Measurements from ENCODE around the gene ULK1.

ULK1 gene

DNA sequence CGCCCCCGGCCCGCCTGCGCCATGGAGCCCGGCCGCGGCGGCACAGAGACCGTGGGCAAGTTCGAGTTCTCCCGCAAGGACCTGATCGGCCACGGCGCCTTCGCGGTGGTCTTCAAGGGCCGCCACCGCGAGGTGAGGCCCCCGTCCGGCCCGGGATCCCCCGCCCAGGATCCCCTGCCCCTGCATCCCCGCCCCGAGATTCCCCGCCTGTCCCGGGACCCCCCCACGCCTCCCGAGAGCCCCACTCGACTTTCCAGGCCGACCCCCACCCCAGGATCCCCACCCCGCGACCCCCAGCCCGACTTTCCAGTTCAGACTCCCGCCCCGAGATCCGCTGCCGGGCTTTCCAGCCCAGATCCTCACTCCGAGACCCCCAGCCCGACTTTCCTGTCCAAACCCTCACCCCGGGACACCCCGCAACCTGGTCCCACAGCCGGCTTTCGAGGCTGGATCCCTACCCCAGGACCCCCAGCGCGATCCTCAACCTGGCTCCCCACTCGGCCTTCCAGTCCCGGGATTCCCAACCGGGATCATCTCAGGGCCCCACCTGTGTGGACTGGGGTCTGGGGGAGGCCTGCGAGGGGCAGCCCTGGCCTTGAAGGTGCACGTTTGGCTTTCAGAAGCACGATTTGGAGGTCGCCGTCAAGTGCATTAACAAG is 688 bp downstream of the ULK1 start:
- H3K27me3 ChIP-seq (ENCODE audit: insufficient read depth, low read length), result no peaks in the 10 kb centered on the region
- no peaks in the 10 kb centered on the region for H3K9me3 ChIP-seq (ENCODE audit: insufficient read depth, low read depth, low read length)
- H3K27ac ChIP-seq (ENCODE audit: low read depth, low read length), result no peak overlapping the region
- H3K36me3 ChIP-seq (ENCODE audit: insufficient read depth, low read length), result peaks cover 10% of the 10 kb centered on the region
- peak overlapping the region; percentile 73 for H3K4me3 ChIP-seq (ENCODE audit: low read length)
- peaks cover 5% of the 10 kb centered on the region; the same call in 1 of the 2 replicates for H3K4me1 ChIP-seq (ENCODE audit: insufficient read depth, low read length)
- H3K9ac ChIP-seq (ENCODE audit: low read depth, low read length), result peak overlapping the region; percentile 61
- 2% methylated on average over 53 of the region's 54 CpGs for WGBS

DNA sequence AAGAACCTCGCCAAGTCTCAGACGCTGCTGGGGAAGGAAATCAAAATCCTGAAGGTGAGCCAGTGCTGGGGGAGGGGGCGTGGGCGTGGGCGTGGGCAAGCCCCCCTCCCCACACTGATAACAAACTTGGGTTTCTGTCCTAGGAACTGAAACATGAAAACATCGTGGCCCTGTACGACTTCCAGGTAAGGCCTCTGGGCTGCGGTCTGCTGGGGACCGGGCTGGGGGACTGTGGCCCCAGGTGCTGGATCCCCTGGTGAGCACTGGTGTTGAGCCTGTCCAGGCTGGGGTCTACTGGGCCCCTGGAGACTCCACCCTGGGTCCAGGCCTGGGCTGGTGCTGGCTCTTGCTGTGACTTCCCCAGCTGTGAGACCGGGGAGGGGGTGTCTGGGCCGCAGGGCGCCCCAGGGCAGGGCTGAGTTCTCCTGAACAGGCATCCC is 1.2 kb downstream of the ULK1 start:
- H3K9me3 ChIP-seq (ENCODE audit: insufficient read depth, low read depth, low read length), result no peaks in the 10 kb centered on the region
- H3K4me3 ChIP-seq (ENCODE audit: low read length), result peak overlapping the region; percentile 73
- H3K4me1 ChIP-seq (ENCODE audit: insufficient read depth, low read length), result peaks cover 5% of the 10 kb centered on the region; the same call in 1 of the 2 replicates
- peak overlapping the region; percentile 61 for H3K9ac ChIP-seq (ENCODE audit: low read depth, low read length)
- no peaks in the 10 kb centered on the region for H3K27me3 ChIP-seq (ENCODE audit: insufficient read depth, low read length)
- 6% methylated on average over 11 of the region's 12 CpGs for WGBS
- peaks cover 10% of the 10 kb centered on the region for H3K36me3 ChIP-seq (ENCODE audit: insufficient read depth, low read length)
- H3K27ac ChIP-seq (ENCODE audit: low read depth, low read length), result peak overlapping the region; percentile 84; the same call in 1 of the 2 replicates

DNA sequence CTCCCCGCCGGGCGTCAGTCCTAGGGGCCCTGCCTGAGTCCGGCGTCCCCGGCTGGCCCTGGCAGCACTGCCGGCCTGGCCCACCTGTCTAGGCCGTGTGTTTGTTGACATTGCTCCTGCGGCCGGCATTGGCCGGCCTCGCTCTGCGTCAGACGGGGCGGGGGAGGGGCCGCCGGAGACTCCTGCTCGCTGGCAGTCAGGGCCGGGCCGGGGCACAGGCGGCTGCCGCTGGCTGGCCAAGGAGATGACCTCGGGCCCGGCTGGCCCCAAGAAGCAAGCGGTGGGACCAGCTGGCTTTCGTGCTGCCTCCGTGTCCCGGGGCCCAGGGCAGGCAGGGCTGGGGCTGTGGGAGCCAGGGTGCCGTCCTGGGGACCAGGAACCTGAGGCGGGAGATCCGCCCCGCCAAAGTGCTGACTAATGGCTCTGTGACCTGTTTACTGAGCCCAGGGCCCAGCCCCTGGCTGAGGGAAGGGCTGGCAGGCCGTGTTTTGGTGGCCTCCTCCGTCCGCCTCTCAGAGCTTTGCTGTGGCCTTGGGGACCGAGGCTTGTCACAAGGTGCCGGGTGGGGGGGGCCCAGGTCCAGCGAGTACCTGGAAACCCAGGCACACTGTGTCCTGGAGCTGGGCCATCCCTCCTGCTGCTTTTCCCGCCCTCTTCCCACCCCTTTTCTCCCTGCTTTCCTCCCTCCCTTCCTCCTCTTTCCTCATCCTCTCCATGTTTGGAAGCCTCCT is 1.8 kb downstream of the ULK1 start:
- no peaks in the 10 kb centered on the region for H3K27me3 ChIP-seq (ENCODE audit: insufficient read depth, low read length)
- H3K4me1 ChIP-seq (ENCODE audit: insufficient read depth, low read length), result peaks cover 5% of the 10 kb centered on the region; the same call in 1 of the 2 replicates
- peak overlapping the region; percentile 84 for H3K27ac ChIP-seq (ENCODE audit: low read depth, low read length)
- H3K9me3 ChIP-seq (ENCODE audit: insufficient read depth, low read depth, low read length), result no peaks in the 10 kb centered on the region
- peaks cover 10% of the 10 kb centered on the region for H3K36me3 ChIP-seq (ENCODE audit: insufficient read depth, low read length)
- WGBS, result 8% methylated on average over 39 of the region's 39 CpGs
- peak overlapping the region; percentile 72 for H3K9ac ChIP-seq (ENCODE audit: low read depth, low read length)
- peak overlapping the region; percentile 73 for H3K4me3 ChIP-seq (ENCODE audit: low read length)

DNA sequence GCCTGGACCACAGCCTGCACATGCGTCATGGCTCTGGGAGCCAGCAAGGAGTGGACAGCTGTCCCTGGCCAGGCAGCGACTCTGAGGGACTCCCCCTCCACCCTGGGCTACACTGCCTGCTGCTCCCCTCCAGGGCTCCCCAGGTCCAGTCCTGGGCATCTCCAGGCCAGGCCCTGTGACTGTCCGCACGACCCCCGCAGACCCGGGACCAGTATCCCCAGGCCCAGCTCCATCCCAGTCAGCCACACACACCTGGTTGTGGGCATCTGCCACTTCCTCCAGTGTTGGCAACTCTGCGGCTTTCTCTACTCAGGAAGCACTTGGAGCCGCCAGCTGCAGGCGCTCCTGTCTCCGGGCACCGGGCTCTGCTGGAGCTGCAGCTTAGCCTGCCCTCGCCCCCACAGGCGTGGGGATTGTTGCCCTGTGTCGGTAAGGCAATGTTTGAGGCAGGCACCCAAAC is 2.4 kb downstream of the ULK1 start:
- Histone ChIP-seq H3K9me3 (ENCODE audit: insufficient read depth, low read depth, low read length) (no peaks in the 10 kb centered on the region), H3K4me3 (ENCODE audit: low read length) (no peak overlapping the region), H3K27me3 (ENCODE audit: insufficient read depth, low read length) (no peaks in the 10 kb centered on the region), H3K36me3 (ENCODE audit: insufficient read depth, low read length) (peaks cover 10% of the 10 kb centered on the region), H3K9ac (ENCODE audit: low read depth, low read length) (peak overlapping the region; percentile 72; the same call in 1 of the 2 replicates), H3K27ac (ENCODE audit: low read depth, low read length) (peak overlapping the region; percentile 84; the same call in 1 of the 2 replicates), H3K4me1 (ENCODE audit: insufficient read depth, low read length) (peaks cover 9% of the 10 kb centered on the region)
- WGBS, result 88% methylated on average over 14 of the region's 14 CpGs

DNA sequence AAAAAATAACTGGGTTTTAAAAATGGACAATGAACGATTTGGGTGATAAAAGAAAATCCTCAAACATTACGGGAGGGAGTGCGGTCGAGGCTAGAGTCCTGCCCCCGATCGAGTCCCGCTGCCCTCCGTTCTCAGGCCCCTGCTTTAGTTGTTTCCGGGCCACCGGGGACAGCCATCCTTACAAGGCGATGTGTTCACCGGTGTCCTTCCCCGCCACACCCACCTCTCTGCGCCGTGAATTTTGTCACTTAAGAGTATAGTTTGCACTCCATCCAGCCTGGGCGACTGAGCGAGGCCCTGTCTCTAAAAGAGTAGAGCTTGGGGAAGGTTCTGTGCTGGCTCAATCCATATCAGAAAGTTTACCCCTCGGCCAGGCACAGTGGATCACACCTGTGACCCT is 2.9 kb downstream of the ULK1 start:
- no peak overlapping the region for H3K9ac ChIP-seq (ENCODE audit: low read depth, low read length)
- no peaks in the 10 kb centered on the region for H3K27me3 ChIP-seq (ENCODE audit: insufficient read depth, low read length)
- WGBS, result 96% methylated on average over 18 of the region's 18 CpGs
- peaks cover 10% of the 10 kb centered on the region for H3K36me3 ChIP-seq (ENCODE audit: insufficient read depth, low read length)
- no peaks in the 10 kb centered on the region for H3K9me3 ChIP-seq (ENCODE audit: insufficient read depth, low read depth, low read length)
- peaks cover 9% of the 10 kb centered on the region for H3K4me1 ChIP-seq (ENCODE audit: insufficient read depth, low read length)
- no peak overlapping the region for H3K4me3 ChIP-seq (ENCODE audit: low read length)
- no peak overlapping the region; the same call in 1 of the 2 replicates for H3K27ac ChIP-seq (ENCODE audit: low read depth, low read length)

DNA sequence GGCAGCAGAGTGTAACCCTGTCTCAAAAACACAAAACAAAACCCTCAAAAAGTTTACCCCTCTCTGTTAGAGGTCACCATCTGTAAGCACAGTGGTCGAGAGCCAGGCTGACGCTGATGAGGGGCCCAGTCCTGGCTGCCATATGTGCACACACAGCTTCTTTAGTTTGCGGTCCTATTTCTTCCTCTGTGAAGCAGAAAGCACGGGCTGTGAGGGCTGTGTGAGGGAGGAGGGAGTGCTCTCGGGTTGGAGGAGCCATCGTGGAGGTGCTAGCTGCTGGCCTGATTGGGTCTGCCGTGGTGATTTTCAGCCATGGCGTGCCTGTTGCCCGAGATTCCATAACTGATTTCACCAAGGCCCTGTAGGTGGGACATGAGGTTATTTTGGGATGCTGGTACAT is 3.5 kb downstream of the ULK1 start:
- H3K36me3 ChIP-seq (ENCODE audit: insufficient read depth, low read length), result peaks cover 10% of the 10 kb centered on the region
- no peaks in the 10 kb centered on the region for H3K9me3 ChIP-seq (ENCODE audit: insufficient read depth, low read depth, low read length)
- 92% methylated on average over 9 of the region's 9 CpGs for WGBS
- no peak overlapping the region for H3K9ac ChIP-seq (ENCODE audit: low read depth, low read length)
- no peaks in the 10 kb centered on the region for H3K27me3 ChIP-seq (ENCODE audit: insufficient read depth, low read length)
- H3K4me3 ChIP-seq (ENCODE audit: low read length), result no peak overlapping the region
- H3K4me1 ChIP-seq (ENCODE audit: insufficient read depth, low read length), result peaks cover 9% of the 10 kb centered on the region
- no peak overlapping the region for H3K27ac ChIP-seq (ENCODE audit: low read depth, low read length)

DNA sequence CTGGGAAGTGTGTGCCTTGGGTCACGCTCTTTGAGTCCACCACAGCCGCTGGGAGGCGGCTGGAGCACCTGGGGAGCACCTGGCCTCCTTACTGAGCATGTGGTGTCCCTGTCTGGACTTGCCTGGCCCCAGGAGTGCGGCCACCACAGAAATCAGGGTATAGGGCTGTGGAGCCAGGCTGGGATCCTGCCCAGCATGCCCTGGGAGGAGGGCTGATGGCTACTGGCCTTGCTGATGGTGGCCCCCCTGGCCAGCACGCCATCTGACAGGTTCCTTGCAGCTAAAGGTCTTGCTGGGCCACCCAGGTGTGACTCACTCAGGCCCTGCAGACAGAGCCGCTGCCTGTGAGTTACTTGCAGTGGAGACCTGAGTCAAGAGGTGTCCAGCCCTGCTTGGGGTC is 6.0 kb downstream of the ULK1 start:
- Histone ChIP-seq H3K27me3 (ENCODE audit: insufficient read depth, low read length) (no peaks in the 10 kb centered on the region), H3K36me3 (ENCODE audit: insufficient read depth, low read length) (peaks cover 10% of the 10 kb centered on the region), H3K9ac (ENCODE audit: low read depth, low read length) (no peak overlapping the region), H3K4me1 (ENCODE audit: insufficient read depth, low read length) (peaks cover 8% of the 10 kb centered on the region), H3K4me3 (ENCODE audit: low read length) (no peak overlapping the region), H3K9me3 (ENCODE audit: insufficient read depth, low read depth, low read length) (no peaks in the 10 kb centered on the region), H3K27ac (ENCODE audit: low read depth, low read length) (no peak overlapping the region)
- WGBS, result 95% methylated on average over 6 of the region's 6 CpGs

DNA sequence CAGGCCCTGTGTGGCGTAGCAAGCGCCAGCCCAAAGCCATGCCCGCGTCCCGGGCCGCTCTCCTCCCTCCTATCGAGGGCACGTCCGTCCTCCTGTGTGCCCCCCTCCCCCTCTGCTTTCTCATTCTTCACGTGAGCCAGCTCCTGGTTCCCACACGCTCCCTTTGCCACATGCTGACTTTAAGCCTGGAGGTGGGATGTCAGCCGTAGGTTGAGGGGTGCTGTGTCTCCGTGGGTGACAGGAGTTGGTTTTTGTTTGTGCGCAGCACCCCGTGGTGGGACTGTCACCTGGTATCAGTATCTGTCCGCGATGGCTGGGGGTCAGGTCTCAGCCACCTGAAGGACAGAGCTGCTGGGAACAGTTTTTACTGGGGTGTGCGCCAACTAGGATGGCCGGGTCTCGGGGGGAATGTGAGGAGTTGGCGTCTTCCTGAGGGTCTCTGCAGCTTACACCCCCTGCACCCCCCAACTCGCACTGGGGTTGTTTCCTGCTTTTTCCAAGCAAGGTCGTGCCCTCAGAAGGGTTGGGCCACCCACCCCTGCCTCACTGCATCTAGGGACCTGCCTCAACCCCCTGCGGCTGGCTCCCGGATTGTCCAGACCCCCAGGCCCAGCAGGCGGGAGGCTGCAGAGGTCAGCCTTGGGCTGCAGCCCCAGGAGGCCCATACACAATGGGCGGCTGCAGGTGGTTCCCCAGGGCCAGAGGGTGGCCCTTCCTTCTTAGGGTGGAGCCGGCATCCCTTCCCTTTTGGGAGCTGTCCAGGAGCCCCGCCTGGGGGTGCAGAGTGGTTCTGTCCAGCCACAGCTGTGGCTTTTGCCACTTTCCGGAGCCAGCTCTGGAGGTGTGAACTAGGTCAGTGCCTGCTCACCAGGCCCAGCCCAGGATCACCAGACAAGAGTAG is 7.3 kb downstream of the ULK1 start:
- H3K4me1 ChIP-seq (ENCODE audit: insufficient read depth, low read length), result peaks cover 3% of the 10 kb centered on the region
- no peak overlapping the region for H3K27ac ChIP-seq (ENCODE audit: low read depth, low read length)
- no peak overlapping the region for H3K4me3 ChIP-seq (ENCODE audit: low read length)
- WGBS, result 89% methylated on average over 30 of the region's 30 CpGs
- H3K9me3 ChIP-seq (ENCODE audit: insufficient read depth, low read depth, low read length), result no peaks in the 10 kb centered on the region
- no peaks in the 10 kb centered on the region for H3K27me3 ChIP-seq (ENCODE audit: insufficient read depth, low read length)
- peaks cover 12% of the 10 kb centered on the region for H3K36me3 ChIP-seq (ENCODE audit: insufficient read depth, low read length)
- 0 out of 2 replicates have a peak overlapping the region, but pooled peaks have one; percentile 31 for H3K9ac ChIP-seq (ENCODE audit: low read depth, low read length)

DNA sequence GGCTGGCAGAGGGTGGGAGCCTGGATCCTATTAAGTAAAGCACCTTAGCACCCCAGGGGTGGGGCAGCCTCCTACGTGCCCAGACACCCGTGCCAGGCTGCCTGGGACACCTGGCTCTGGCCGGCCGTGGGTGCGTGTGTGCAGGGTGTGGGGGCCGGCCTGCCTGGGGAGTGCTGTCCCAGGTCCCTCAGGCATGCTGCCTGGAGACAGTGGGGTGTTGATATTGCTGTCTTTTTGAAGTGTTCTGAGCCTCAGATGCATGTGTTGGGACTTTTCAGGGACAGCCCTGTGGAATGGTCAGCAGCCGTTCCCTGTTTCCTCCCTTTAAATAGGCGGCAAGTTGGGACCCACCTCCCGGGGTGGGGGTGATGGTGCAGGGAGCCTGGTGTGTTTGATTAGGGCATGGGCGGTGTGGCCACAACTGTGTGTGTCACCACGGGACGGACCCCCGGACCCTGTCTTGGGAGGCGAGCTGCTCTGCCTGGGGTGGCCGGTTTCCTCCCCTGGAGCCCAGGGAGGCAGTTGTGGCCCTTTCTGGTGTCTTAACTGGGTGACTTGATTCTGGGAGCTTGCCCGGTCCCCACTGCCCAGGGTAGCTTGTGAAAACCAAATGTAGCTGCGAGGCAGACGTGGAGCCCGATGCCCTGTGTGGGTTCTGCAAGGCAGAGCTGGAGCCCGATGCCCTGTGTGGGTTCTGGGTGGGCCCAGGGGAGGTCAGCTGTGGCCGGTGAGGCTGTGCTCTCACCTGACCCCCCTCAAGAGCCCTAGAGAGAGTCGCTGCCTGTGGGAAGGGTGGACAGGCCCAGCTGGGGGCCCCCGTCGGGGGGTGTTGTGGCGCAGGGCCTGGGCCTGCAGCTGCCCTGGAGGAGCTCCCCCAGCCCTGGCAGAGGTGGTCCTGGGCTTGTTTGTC is 8.2 kb downstream of the ULK1 start:
- no peak overlapping the region for H3K4me3 ChIP-seq (ENCODE audit: low read length)
- no peaks in the 10 kb centered on the region for H3K27me3 ChIP-seq (ENCODE audit: insufficient read depth, low read length)
- H3K9ac ChIP-seq (ENCODE audit: low read depth, low read length), result no peak overlapping the region; the same call in 1 of the 2 replicates
- H3K4me1 ChIP-seq (ENCODE audit: insufficient read depth, low read length), result peaks cover 3% of the 10 kb centered on the region
- H3K36me3 ChIP-seq (ENCODE audit: insufficient read depth, low read length), result peaks cover 9% of the 10 kb centered on the region
- H3K27ac ChIP-seq (ENCODE audit: low read depth, low read length), result no peak overlapping the region
- WGBS, result 93% methylated on average over 25 of the region's 25 CpGs
- no peaks in the 10 kb centered on the region for H3K9me3 ChIP-seq (ENCODE audit: insufficient read depth, low read depth, low read length)

All from HUES64 (cell line).